ENCODE results near the gene DNAJC17.

- TF ChIP-seq HDAC2 (CRISPR knock-in tag; IDR thresholded peaks at IDR 0.05), result no peak
- TF ChIP-seq CTCF (CRISPR knock-in tag; IDR thresholded peaks at IDR 0.05), result no peak
These were observed 28.7 kb upstream of the DNAJC17 start for GRCh38 chr15:40836020-40836419.

All from HepG2 (cell line).